Activated naive CD8-positive, alpha-beta T cell treated with anti-CD3 and anti-CD28 coated beads, Interleukin-2, amount 10 ng/mL, durations not matched to agents 7 days and 5 days (primary cell): Measurements from ENCODE around the gene TBXAS1. TPM values are rescaled to one million over a fixed set of nuclear protein-coding genes. Genes with fewer than 3 reads are reported as not detected.

Experiments used
- ATAC-seq: fragments of 150-1000 bp; cut with Tn5 transposase; one replicate; pipeline ENCODE4 v1.10.0; 2021; ENCODE audit warnings: low read depth, moderate library complexity
- POLR2A ChIA-PET: fragments of 350-600 bp; sonication (Branson Sonifier 250); formaldehyde crosslinking; loops from one replicate; lab custom pipeline; 2021; ENCODE audit warnings: antibody characterized with exemption; lab: Charles Lee
- DNase-seq: peaks from one replicate; pipeline ENCODE4 v3.0.0; 2021
- H3K27ac Mint-ChIP-seq: one replicate; pipeline ENCODE4 v1.8.0; 2022; ENCODE audit warnings: mild to moderate bottlenecking, mixed read lengths
- H3K27me3 Mint-ChIP-seq: one replicate; pipeline ENCODE4 v1.8.0; 2022; ENCODE audit warnings: mild to moderate bottlenecking, moderate library complexity, mixed read lengths
- H3K36me3 Mint-ChIP-seq: one replicate; pipeline ENCODE4 v1.8.0; 2021; ENCODE audit warnings: mild to moderate bottlenecking, mixed read lengths
- H3K4me1 Mint-ChIP-seq: one replicate; pipeline ENCODE4 v1.8.0; 2021; ENCODE audit warnings: mixed read lengths
- H3K4me3 Mint-ChIP-seq: one replicate; pipeline ENCODE4 v1.8.0; 2022; ENCODE audit warnings: mild to moderate bottlenecking, moderate library complexity, mixed read lengths
- H3K9me3 Mint-ChIP-seq: one replicate; pipeline ENCODE4 v1.8.0; 2021; ENCODE audit warnings: mixed read lengths
- total RNA-seq, 2 experiments: library from RNA; stranded (reverse); gene quantifications; one replicate each; pipeline ENCODE4 v1.2.3, GENCODE V29; 2021

The TBXAS1 gene
- total RNA-seq, 2 experiments from 2014 or later = 2.1 to 3.0 TPM

GRCh38 chr7:139893461-139893860 is 64.4 kb downstream of the TBXAS1 start:
- POLR2A ChIA-PET = no interaction called here

GRCh38 chr7:139893999-139894398 is 64.9 kb downstream of the TBXAS1 start:
- ATAC-seq (no peak), DNase-seq (no peak)
- Mint-ChIP-seq H3K4me3 (no peak overlapping the region), H3K27ac (no peak overlapping the region), H3K36me3 (no peaks in the 10 kb centered on the region), H3K4me1 (peaks cover 5% of the 10 kb centered on the region), H3K27me3 (peaks cover 6% of the 10 kb centered on the region), H3K9me3 (no peaks in the 10 kb centered on the region)
- POLR2A ChIA-PET = no interaction called here

More at GRCh38 chr7:139893461-139893860, 64.4 kb downstream of the TBXAS1 start:
- peaks cover 6% of the 10 kb centered on the region for H3K27me3 Mint-ChIP-seq
- H3K36me3 Mint-ChIP-seq = peaks cover 2% of the 10 kb centered on the region
- no peaks in the 10 kb centered on the region for H3K9me3 Mint-ChIP-seq
- no peak for DNase-seq
- no peak overlapping the region for H3K27ac Mint-ChIP-seq
- peaks cover 5% of the 10 kb centered on the region for H3K4me1 Mint-ChIP-seq
- H3K4me3 Mint-ChIP-seq = no peak overlapping the region
- ATAC-seq = no peak

- H3K27ac Mint-ChIP-seq = no peak overlapping the region
Measured at GRCh38 chr7:139895141-139895829, 66.2 kb downstream of the TBXAS1 start.

GRCh38 chr7:139896288-139896687 is 67.2 kb downstream of the TBXAS1 start:
- DNase-seq (no peak), ATAC-seq (no peak)
- Mint-ChIP-seq H3K27me3 (peaks cover 6% of the 10 kb centered on the region), H3K9me3 (no peaks in the 10 kb centered on the region), H3K4me1 (peaks cover 5% of the 10 kb centered on the region), H3K27ac (no peak overlapping the region), H3K36me3 (no peaks in the 10 kb centered on the region), H3K4me3 (no peak overlapping the region)
- POLR2A ChIA-PET = no interaction called here

More at GRCh38 chr7:139895141-139895829, 66.2 kb downstream of the TBXAS1 start:
- ATAC-seq (no peak), DNase-seq (no peak)
- peaks cover 6% of the 10 kb centered on the region for H3K27me3 Mint-ChIP-seq
- no peak overlapping the region for H3K4me3 Mint-ChIP-seq
- no peaks in the 10 kb centered on the region for H3K36me3 Mint-ChIP-seq
- H3K4me1 Mint-ChIP-seq = peaks cover 5% of the 10 kb centered on the region
- no peaks in the 10 kb centered on the region for H3K9me3 Mint-ChIP-seq
- POLR2A ChIA-PET = no interaction called here

GRCh38 chr7:139896831-139897230 is 67.8 kb downstream of the TBXAS1 start:
- no peak overlapping the region for H3K27ac Mint-ChIP-seq
- H3K9me3 Mint-ChIP-seq = no peaks in the 10 kb centered on the region
- POLR2A ChIA-PET = no interaction called here
- H3K27me3 Mint-ChIP-seq = peaks cover 6% of the 10 kb centered on the region
- H3K4me3 Mint-ChIP-seq = no peak overlapping the region
- no peaks in the 10 kb centered on the region for H3K36me3 Mint-ChIP-seq
- DNase-seq (no peak), ATAC-seq (no peak)
- H3K4me1 Mint-ChIP-seq = peaks cover 5% of the 10 kb centered on the region

- no peaks in the 10 kb centered on the region for H3K36me3 Mint-ChIP-seq
Measured at GRCh38 chr7:139897422-139898090, 68.5 kb downstream of the TBXAS1 start.

GRCh38 chr7:139898483-139898882 is 69.4 kb downstream of the TBXAS1 start:
- peaks cover 5% of the 10 kb centered on the region for H3K4me1 Mint-ChIP-seq
- H3K36me3 Mint-ChIP-seq = no peaks in the 10 kb centered on the region
- POLR2A ChIA-PET = no interaction called here
- ATAC-seq (no peak), DNase-seq (no peak)
- H3K27me3 Mint-ChIP-seq = peaks cover 12% of the 10 kb centered on the region
- H3K9me3 Mint-ChIP-seq = peaks cover 6% of the 10 kb centered on the region
- no peak overlapping the region for H3K4me3 Mint-ChIP-seq
- no peak overlapping the region for H3K27ac Mint-ChIP-seq

More at GRCh38 chr7:139897422-139898090, 68.5 kb downstream of the TBXAS1 start:
- Mint-ChIP-seq H3K4me1 (peaks cover 5% of the 10 kb centered on the region), H3K9me3 (no peaks in the 10 kb centered on the region), H3K27me3 (peaks cover 9% of the 10 kb centered on the region), H3K27ac (no peak overlapping the region), H3K4me3 (no peak overlapping the region)
- DNase-seq (no peak), ATAC-seq (no peak)
- POLR2A ChIA-PET = no interaction called here

- no peak overlapping the region for H3K27ac Mint-ChIP-seq
- H3K9me3 Mint-ChIP-seq = peaks cover 6% of the 10 kb centered on the region
- ATAC-seq = no peak
- H3K27me3 Mint-ChIP-seq = peaks cover 17% of the 10 kb centered on the region
- no peak for DNase-seq
- H3K4me1 Mint-ChIP-seq = peaks cover 5% of the 10 kb centered on the region
- no peak overlapping the region for H3K4me3 Mint-ChIP-seq
- H3K36me3 Mint-ChIP-seq = no peaks in the 10 kb centered on the region
- POLR2A ChIA-PET = no interaction called here
Measured at GRCh38 chr7:139899328-139899955, 70.4 kb downstream of the TBXAS1 start.

- no peak for ATAC-seq
- Mint-ChIP-seq H3K9me3 (peaks cover 6% of the 10 kb centered on the region), H3K36me3 (no peaks in the 10 kb centered on the region), H3K4me1 (no peaks in the 10 kb centered on the region), H3K27me3 (peaks cover 14% of the 10 kb centered on the region), H3K27ac (no peak overlapping the region), H3K4me3 (no peak overlapping the region)
- DNase-seq = no peak
- POLR2A ChIA-PET = interaction anchor here (0.7 kb wide), 1 partner anchor 218 kb away, joined by 4 read pairs; no protein-coding TSS in a partner anchor
Measured at GRCh38 chr7:139900326-139900725, 71.3 kb downstream of the TBXAS1 start.

- no peaks in the 10 kb centered on the region for H3K36me3 Mint-ChIP-seq
- no peak overlapping the region for H3K4me3 Mint-ChIP-seq
- H3K4me1 Mint-ChIP-seq = no peaks in the 10 kb centered on the region
- H3K9me3 Mint-ChIP-seq = peaks cover 6% of the 10 kb centered on the region
- H3K27ac Mint-ChIP-seq = no peak overlapping the region
- POLR2A ChIA-PET = interaction anchor here (0.7 to 1.0 kb wide), 2 partner anchors 16 to 219 kb away, joined by 4 to 6 read pairs; no protein-coding TSS in a partner anchor
- ATAC-seq (no peak), DNase-seq (no peak)
- peaks cover 11% of the 10 kb centered on the region for H3K27me3 Mint-ChIP-seq
Measured at GRCh38 chr7:139901056-139901795, 72.2 kb downstream of the TBXAS1 start.

- POLR2A ChIA-PET = interaction anchor here (1.0 kb wide), 1 partner anchor 16 kb away, joined by 6 read pairs; no protein-coding TSS in a partner anchor
- Mint-ChIP-seq H3K4me1 (no peaks in the 10 kb centered on the region), H3K27me3 (peaks cover 16% of the 10 kb centered on the region), H3K36me3 (no peaks in the 10 kb centered on the region), H3K27ac (no peak overlapping the region), H3K9me3 (peaks cover 6% of the 10 kb centered on the region), H3K4me3 (no peak overlapping the region)
- ATAC-seq = no peak
- DNase-seq = no peak
Measured at GRCh38 chr7:139901901-139902300, 72.8 kb downstream of the TBXAS1 start.

- H3K27me3 Mint-ChIP-seq = peaks cover 16% of the 10 kb centered on the region
- H3K9me3 Mint-ChIP-seq = peaks cover 6% of the 10 kb centered on the region
- ATAC-seq (no peak), DNase-seq (no peak)
- H3K27ac Mint-ChIP-seq = no peak overlapping the region
- H3K36me3 Mint-ChIP-seq = no peaks in the 10 kb centered on the region
- POLR2A ChIA-PET = no interaction called here
- no peaks in the 10 kb centered on the region for H3K4me1 Mint-ChIP-seq
- no peak overlapping the region for H3K4me3 Mint-ChIP-seq
Measured at GRCh38 chr7:139902436-139903102, 73.5 kb downstream of the TBXAS1 start.
